Epidermal melanocyte (primary cell): ENCODE data around the gene KIF1B.
"Not testable (repeated sequence)": the region's sequence is repeated elsewhere in the genome, so short reads cannot be mapped to it uniquely, and the experiment has no call there.

Experiments
- DNase-seq: peaks from one replicate; pipeline ENCODE4 v3.0.0; 2011; ENCODE audit warnings: low spot score; ENCODE audit not compliant: insufficient read length

Gene KIF1B

DNA sequence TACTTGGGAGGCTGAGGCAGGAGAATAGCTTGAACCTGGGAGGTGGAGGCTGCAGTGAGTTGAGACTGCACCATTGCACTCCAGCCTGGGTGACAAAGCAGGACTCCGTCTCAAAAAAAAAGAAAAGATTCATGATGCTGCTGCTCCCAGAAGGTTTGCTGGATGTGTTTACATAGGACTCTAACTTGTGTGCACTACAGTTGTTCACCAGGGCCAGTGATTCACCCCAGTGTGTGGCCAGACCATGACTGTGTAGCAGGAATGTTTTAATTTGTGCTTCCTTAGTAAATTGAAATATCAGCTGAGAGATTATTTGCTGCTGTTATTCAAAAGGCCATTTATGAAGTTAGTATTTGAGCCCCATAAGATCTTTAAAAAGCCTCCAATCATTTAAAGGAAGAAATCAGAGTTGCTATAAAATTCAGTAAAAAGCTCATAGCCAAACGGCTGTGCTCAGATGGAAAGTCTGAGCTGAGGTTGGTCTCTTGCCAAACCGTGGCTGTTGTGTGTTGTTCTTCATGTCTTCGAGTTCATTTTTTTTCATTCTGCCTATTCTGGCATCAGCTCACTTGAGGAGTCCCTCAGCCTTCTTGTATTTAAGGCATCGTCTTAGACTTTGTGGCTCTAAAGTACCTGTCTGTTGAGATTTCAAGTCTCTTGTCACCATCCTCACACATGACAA, 170.4 kb downstream of the KIF1B start:
- no peak for DNase-seq

DNA sequence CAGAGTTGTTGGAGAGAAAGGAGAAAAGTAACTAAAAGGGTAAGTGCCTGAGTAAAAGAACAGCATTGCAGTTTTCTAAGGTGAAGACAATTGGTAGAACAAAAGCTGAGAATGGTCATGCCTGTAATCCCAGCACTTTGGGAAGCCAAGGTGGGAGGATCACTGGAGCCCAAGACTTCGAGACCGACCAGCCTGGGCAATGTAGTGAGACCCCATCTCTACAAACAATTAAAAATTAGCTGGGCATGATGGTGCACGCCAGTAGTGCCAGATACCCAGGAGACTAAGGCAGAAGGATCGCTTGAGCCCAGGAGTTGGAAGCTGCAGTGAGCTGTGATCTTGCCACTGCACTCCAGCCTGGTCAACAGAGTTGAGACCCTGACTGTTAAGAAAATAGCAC, 173.3 kb downstream of the KIF1B start:
- DNase-seq = no peak

DNA sequence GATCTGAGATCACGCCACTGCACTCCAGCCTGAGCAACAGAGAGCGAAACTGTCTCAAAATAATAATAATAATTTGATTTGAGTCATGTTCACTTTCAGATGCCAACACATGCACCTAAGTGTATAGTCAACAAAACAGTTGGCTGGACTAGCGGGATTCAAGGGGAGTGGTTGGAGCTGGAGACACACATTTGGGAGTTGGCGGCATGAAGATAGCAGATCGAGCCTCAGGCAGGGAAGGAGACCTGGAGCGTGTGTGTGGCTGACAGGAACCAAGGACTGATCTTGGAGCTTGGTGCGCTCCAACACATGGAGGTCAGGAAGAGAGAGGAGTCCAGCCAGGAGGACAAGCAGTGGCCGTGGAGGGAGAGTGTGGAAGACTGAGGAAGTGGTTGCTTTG, 173.8 kb downstream of the KIF1B start:
- DNase-seq = no peak

DNA sequence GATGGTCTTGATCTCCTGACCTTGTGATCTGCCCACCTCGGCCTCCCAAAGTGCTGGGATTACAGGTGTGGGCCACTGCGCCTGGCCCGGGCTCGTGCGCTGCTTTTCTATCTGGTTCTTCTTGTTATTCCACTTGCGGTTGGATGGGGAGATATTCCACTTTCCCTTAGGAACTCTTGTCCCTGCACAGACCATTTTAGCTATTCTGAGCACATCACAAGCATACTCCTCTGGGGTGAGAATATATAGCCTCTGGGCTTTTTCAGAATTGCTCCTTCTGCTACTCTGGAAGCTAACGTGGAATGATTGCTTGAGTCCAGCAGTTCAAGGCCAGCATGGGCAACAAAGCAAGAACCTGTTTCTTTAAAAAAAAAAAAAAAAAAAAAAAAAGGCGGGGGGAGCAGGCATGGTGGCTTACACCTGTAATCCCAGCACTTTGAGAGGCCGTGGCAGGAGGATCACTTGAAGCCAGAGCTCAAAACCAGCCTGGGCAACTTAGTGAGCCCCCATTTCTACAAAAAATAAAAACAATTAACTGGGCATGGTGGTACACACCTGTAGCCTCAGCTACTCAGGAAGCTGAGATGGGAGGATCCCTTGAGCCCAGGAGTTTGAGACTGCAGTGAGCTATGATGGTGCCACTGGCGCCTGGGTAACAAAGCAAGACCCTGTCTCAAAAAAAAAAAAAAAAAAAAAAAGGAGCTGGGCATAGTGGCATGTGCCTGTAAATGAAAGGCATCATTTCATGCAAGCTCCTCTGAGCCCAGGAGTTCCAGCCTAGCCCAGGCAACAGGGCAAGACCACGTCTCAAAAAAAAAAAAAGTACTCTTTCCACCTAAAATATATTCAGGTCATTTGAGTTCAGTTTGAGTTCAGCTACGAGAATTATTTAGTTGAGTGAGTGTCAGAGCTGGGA, 176.6 kb downstream of the KIF1B start:
- no peak for DNase-seq

DNA sequence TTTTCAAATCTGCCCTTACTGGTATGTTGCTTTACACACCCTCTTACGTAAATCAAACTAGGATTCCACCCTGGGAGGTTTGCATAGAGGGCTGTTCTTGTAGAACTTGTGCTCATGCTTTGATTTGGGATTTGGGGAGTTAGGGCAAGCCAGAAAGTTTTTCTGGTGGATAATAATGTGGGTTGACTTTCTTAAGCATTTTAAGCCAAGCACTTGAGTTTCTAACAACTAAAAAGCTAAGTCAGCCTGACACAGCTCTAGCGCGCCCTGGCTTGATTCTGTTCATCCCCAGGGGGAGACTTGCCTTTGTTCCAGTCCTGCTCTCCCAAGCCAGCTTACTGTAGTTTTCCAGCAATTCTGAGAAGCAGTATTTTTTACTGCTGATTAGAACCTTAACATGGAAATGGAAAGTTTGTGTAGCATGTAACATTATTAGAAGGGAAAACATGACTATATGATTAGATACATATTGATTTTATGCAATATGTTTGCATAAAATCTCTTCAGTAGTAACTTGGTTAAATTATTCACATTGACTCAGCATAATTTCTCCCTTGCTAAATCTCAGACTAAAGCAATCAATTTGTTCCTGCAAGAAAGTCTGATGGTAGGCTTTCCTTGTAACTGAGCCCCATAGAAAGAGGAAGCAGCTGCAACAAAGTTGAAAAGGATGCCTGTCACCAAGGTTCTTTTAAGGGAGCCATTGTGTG, 177.5 kb downstream of the KIF1B start:
- DNase-seq = peak; percentile 52

- DNase-seq = no peak
These were observed 178.0 kb downstream of the KIF1B start for GRCh38 chr1:10388387-10388715.

DNA sequence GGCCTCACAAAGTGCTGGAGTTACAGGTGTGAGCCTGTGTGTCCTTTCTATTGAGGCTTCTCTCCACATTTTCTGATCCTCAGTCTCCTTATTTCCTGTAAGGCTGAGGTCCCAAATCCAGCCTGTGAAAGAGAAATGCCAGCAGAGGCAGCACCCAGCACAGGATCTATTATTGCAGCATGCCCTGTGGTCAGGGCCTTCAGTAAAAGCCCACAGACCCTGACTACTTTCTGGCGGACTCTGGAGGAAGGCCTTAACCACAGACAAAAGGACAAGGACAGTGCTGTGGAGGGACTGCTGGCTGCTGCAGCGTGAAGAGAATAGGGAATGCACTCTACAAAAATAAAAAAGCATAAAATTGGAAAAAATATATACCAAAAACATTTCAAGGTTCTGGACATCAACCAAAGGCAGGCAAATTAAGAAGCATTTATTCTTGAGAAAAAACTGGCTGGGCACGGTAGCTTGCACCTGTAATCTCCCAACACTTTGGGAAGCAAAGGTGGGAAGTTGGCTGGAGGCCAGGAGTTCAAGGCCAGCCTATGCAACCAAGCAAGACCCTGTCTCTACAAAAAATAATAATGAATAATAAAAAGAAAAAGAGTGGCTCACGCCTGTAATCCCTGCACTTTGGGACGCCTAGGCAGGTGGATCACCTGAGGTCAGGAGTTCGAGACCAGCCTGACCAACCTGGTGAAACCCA, 179.1 kb downstream of the KIF1B start:
- DNase-seq = no peak

GRCh38 chr1:10396870-10397269, 186.5 kb downstream of the KIF1B start:
- DNase-seq = no peak

- no peak for DNase-seq
These were observed 187.9 kb downstream of the KIF1B start for GRCh38 chr1:10398278-10398733.

GRCh38 chr1:10398734-10399443, 188.5 kb downstream of the KIF1B start, which contains the start of gene PGD:
PGD (plus strand) TSS chr1:10399064; CDS start chr1:10399118, 54 bp downstream.
- peak; percentile 98 for DNase-seq

GRCh38 chr1:10399444-10399941, 189.1 kb downstream of the KIF1B start:
- DNase-seq = no peak

GRCh38 chr1:10400013-10400412, 189.6 kb downstream of the KIF1B start:
- no peak for DNase-seq

- no peak for DNase-seq
These were observed 190.9 kb downstream of the KIF1B start for GRCh38 chr1:10401281-10401680.

GRCh38 chr1:10402729-10403274, 192.4 kb downstream of the KIF1B start:
- no peak for DNase-seq

DNA sequence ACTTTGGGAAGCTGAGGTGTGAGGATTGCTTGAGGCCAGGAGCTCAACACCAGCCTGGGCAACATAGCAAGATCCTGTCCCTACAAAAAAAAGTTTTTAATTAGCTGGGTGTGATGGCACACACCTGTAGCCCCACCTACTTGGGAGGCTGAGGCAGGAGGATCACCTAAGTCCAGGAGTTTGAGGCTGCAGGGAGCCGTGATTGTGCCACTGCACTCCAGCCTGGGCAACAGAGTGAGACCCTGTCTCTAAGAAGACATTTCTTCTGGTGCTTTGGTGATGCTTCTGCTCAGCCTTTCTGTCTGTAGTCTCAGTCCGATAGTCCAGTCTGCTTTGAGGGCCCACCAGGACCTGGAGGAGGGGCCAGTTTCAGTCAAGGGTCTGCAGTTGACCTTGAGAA, 196.8 kb downstream of the KIF1B start:
- DNase-seq = no peak

DNA sequence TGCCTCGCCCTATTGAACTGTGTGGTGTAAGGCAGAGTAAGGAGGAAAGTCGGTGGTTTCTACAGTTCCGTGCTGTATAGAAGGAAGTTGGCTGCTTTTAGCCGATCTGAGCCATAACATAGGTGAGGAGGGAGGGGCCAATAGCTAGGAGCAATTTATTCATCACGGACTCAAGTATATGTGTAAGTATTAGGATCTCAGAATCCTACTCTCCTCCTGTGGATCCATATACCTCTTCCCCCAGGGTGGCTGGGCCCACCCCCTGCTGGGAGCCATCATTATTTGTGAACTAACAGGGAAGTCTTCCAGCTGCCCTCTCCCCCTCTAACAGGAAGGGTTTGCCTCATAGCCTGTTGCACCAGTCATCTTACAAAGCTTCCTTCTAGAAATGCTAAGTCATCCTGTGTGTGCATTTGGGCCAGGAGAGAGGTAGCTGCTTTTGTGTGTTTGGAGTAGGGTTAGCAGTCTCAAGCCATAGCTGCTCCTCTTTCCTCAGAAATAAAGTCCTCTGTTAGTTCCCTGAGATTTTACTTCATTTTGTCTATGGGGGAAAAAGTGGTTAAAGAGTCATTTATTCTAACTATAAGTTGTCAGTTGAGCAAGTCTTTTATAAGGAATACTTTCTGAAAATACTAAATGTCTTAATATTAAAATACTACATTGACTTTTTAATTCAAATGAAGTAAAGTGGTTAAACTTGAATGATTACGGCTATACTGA, 205.0 kb downstream of the KIF1B start:
- no peak for DNase-seq

DNA sequence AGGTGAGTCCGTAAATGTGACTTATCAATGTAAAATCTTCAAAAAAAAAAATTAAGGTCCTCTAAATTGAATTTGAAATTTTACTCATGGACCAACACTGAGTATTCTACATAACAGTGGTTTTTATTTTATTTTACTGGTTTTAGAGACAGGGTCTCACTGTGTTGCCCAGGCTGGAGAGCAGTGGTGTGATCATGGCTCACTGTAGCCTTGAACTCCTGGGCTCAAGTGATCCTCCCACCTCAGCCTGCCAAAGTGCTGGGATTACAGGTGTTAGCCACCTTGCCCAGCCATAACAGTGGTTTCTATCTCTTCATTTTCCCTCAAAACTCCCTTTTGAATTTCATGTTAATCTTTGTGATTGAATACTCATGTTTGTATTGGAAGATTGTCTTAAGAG, 205.6 kb downstream of the KIF1B start:
- DNase-seq = not testable (repeated sequence)

GRCh38 chr1:10418741-10419140, 208.4 kb downstream of the KIF1B start:
- not testable (repeated sequence) for DNase-seq

GRCh38 chr1:10419351-10419750, 209.0 kb downstream of the KIF1B start:
- DNase-seq = no peak

DNA sequence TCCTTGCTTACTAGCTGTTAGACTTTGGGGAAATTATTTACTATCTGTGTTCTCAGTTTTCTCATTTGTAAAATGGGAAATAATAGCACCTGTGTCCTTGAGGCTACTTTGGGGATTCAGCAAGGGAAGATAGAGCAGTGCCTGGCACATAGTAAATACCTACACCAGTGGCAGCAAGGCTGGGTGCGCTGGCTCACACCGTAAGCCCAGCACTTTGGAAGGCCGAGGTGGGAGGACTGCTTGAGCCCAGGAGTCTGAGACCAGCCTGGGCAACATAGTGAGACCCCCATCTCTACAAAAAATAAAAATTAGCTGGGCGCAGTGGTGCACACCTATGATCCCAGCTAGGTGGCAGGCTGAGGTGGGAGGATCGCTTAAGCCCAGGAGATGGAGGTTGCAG, 211.3 kb downstream of the KIF1B start:
- DNase-seq = no peak
